Panc1 (cell line): ENCODE measurements around the gene FRMD4A. TPM values are rescaled to one million over a fixed set of nuclear protein-coding genes. Genes with fewer than 3 reads are reported as not detected.

Source experiments
- ATAC-seq: fragments of 200-7000 bp; cut with Tn5 transposase; 2 replicates; pipeline ENCODE4 v1.9.1; 2020; ENCODE audit warnings: mild to moderate bottlenecking, moderate library complexity
- BruUV-seq: library from RNA; stranded (reverse); fragments of 400-500 nt; replicated peaks from 2 replicates; lab custom pipeline; 2021; lab: Mats Ljungman, UMichigan
- CTCF ChIA-PET: fragments of 300-600 bp; sonication (Branson Sonifier 250); formaldehyde crosslinking; loops from one replicate; lab custom pipeline; 2022; ENCODE audit warnings: antibody characterized with exemption; lab: Charles Lee
- POLR2A ChIA-PET: fragments of 300-600 bp; sonication (Branson Sonifier 250); formaldehyde crosslinking; loops from one replicate; lab custom pipeline; 2022; ENCODE audit warnings: antibody characterized with exemption; lab: Charles Lee
- DNase-seq: peaks from one replicate; pipeline ENCODE4 v3.0.0-alpha.2; 2010; ENCODE audit warnings: low read depth, low spot score
- H3K27ac ChIP-seq: 2 replicates; pipeline ENCODE4 v1.5.1; 2011; ENCODE audit warnings: mild to moderate bottlenecking, low read length, inconsistent platforms
- H3K27me3 ChIP-seq: fragments of 200-500 bp; sonication (Bioruptor generic); 2 replicates; pipeline ENCODE4 v1.6.0; 2014; ENCODE audit warnings: low read length, inconsistent platforms; ENCODE audit not compliant: control insufficient read depth, insufficient read depth
- H3K36me3 ChIP-seq: fragments of 200-500 bp; sonication (Bioruptor generic); 2 replicates; pipeline ENCODE4 v1.5.1; 2014; ENCODE audit warnings: inconsistent platforms, mild to moderate bottlenecking, low read length, moderate library complexity; ENCODE audit not compliant: control insufficient read depth, insufficient read depth
- H3K4me1 ChIP-seq: 2 replicates; pipeline ENCODE4 v1.5.1; 2011; ENCODE audit warnings: inconsistent platforms, mild to moderate bottlenecking, low read length, moderate library complexity; ENCODE audit not compliant: control insufficient read depth, insufficient read depth
- H3K4me3 ChIP-seq, 2 experiments: 2 replicates each; pipeline ENCODE4 v1.5.1; 2011 to 2012; ENCODE audit warnings: low read depth in 2 of 2, low read length in 2 of 2, mild to moderate bottlenecking in 2 of 2, inconsistent platforms in 1 of 2, moderate library complexity in 1 of 2
- H3K9me3 ChIP-seq: fragments of 200-500 bp; sonication (Bioruptor generic); 2 replicates; pipeline ENCODE4 v1.5.1; 2014; ENCODE audit warnings: low read depth, mild to moderate bottlenecking, inconsistent platforms, low read length, moderate library complexity; ENCODE audit not compliant: control insufficient read depth, insufficient read depth
- POLR2AphosphoS5 ChIP-seq: IDR thresholded peaks from 2 replicates; pipeline ENCODE4 v1.6.1; 2012; ENCODE audit warnings: mild to moderate bottlenecking, low read depth, low read length, moderate library complexity
- SIN3A ChIP-seq: IDR thresholded peaks from 2 replicates; pipeline ENCODE4 v1.6.1; 2012; ENCODE audit warnings: low read depth, mild to moderate bottlenecking, low read length, moderate library complexity, borderline replicate concordance; ENCODE audit not compliant: insufficient read depth
- TCF7L2 ChIP-seq: IDR thresholded peaks from 2 replicates; pipeline ENCODE4 v1.6.1; 2011; ENCODE audit warnings: mild to moderate bottlenecking, low read depth, low read length, inconsistent platforms
- in situ Hi-C: cut with HindIII; loops from 2 replicates; pipeline ENCODE4 v1.10.0; 2016; ENCODE audit warnings: low sequenced_read_pairs, low pct_unique_long_range_greater_than_20kb
- intact Hi-C: fragments of 100-400 bp; cut with micrococcal nuclease; formaldehyde crosslinking; loops from one replicate; pipeline ENCODE4 v1.10.0; 2022; ENCODE audit not compliant: unreplicated experiment
- total RNA-seq: library from RNA; stranded (reverse); gene quantifications from one replicate; pipeline ENCODE4 v1.2.1, GENCODE V29; 2021; ENCODE audit not compliant: unreplicated experiment
- TF ChIP-seq, protein P1 (sequence below), 2 experiments: IDR thresholded peaks; 2 replicates each; pipeline ENCODE4 v1.6.1; 2011 to 2012; ENCODE audit warnings: low read depth in 2 of 2, control low read depth in 1 of 2, low read length in 1 of 2, mild to moderate bottlenecking in 1 of 2, moderate library complexity in 1 of 2; ENCODE audit not compliant: insufficient read depth in 1 of 2
- TF ChIP-seq, protein P2 (sequence below): fragments of 450-650 bp; IDR thresholded peaks from 2 replicates; pipeline ENCODE4 v1.5.1; 2017; ENCODE audit warnings: mild to moderate bottlenecking

The FRMD4A gene
- total RNA-seq, 1 experiment from 2014 or later: 7.1 TPM

DNA sequence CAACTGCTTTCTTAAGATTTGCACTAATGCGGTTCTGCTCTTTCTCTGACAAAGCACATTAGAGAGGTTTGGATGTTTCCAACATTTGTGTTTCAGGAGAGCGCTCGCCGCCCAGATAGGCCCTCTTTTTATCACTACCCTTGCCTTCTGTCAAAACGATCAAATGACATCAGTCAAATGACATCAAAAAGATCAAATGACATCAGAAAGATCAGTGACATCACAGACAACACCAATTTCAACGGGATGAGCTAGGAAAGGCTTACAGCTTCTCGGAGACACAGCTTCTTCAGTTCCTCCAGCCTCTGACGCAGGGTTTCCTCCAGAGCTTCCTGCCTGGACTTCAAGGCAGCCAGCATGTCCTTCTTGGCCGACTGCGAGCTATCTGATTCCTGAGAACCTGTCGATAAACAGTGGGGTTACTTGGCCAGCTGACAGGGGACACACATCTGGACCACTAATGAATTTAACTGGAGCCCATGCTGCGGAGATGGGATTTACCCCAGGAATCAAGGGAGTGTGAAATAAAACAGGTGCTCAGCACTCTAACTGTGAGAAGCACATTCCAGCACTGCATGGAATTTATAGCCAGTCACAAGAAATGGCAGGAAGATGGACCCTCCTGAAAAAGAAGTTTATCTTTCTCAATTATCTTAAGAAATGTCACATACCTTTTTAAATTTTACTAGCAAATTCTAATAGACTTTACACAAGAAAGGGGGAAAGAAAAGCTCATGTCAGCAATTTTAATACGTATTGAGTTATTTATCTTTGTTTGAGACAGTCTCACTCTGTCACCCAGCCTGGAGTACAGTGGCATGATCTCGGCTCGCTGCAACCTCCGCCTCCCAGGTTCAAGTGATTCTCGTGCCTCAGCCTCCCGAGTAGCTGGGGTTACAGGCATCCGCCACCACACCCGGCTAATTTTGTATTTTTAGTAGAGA lies 655.8 kb downstream of the FRMD4A start:
- intact Hi-C loops (no loop called here), in situ Hi-C loops (no loop called here)
- BruUV-seq: no TSS peak
- H3K4me1 ChIP-seq: no peaks in the 10 kb centered on the region
- H3K36me3 ChIP-seq: no peaks in the 10 kb centered on the region
- no peak for DNase-seq
- no peaks in the 10 kb centered on the region for H3K27me3 ChIP-seq
- ChIA-PET POLR2A (no interaction called here), CTCF (no interaction called here)
- TF ChIP-seq SIN3A (no peak), TCF7L2 (no peak), POLR2AphosphoS5 (no peak)
- TF ChIP-seq, protein P1, sequence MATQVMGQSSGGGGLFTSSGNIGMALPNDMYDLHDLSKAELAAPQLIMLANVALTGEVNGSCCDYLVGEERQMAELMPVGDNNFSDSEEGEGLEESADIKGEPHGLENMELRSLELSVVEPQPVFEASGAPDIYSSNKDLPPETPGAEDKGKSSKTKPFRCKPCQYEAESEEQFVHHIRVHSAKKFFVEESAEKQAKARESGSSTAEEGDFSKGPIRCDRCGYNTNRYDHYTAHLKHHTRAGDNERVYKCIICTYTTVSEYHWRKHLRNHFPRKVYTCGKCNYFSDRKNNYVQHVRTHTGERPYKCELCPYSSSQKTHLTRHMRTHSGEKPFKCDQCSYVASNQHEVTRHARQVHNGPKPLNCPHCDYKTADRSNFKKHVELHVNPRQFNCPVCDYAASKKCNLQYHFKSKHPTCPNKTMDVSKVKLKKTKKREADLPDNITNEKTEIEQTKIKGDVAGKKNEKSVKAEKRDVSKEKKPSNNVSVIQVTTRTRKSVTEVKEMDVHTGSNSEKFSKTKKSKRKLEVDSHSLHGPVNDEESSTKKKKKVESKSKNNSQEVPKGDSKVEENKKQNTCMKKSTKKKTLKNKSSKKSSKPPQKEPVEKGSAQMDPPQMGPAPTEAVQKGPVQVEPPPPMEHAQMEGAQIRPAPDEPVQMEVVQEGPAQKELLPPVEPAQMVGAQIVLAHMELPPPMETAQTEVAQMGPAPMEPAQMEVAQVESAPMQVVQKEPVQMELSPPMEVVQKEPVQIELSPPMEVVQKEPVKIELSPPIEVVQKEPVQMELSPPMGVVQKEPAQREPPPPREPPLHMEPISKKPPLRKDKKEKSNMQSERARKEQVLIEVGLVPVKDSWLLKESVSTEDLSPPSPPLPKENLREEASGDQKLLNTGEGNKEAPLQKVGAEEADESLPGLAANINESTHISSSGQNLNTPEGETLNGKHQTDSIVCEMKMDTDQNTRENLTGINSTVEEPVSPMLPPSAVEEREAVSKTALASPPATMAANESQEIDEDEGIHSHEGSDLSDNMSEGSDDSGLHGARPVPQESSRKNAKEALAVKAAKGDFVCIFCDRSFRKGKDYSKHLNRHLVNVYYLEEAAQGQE (IDR thresholded peaks at IDR 0.05; ENCODE audit: insufficient read depth in 1 of 2, low read depth in 2 of 2, low read length in 1 of 2): no peak
- TF ChIP-seq, protein P2, sequence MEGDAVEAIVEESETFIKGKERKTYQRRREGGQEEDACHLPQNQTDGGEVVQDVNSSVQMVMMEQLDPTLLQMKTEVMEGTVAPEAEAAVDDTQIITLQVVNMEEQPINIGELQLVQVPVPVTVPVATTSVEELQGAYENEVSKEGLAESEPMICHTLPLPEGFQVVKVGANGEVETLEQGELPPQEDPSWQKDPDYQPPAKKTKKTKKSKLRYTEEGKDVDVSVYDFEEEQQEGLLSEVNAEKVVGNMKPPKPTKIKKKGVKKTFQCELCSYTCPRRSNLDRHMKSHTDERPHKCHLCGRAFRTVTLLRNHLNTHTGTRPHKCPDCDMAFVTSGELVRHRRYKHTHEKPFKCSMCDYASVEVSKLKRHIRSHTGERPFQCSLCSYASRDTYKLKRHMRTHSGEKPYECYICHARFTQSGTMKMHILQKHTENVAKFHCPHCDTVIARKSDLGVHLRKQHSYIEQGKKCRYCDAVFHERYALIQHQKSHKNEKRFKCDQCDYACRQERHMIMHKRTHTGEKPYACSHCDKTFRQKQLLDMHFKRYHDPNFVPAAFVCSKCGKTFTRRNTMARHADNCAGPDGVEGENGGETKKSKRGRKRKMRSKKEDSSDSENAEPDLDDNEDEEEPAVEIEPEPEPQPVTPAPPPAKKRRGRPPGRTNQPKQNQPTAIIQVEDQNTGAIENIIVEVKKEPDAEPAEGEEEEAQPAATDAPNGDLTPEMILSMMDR: no peak
- H3K4me3 ChIP-seq: no peak overlapping the region
- no peaks in the 10 kb centered on the region for H3K9me3 ChIP-seq
- no peak for ATAC-seq
- no peak overlapping the region for H3K27ac ChIP-seq

DNA sequence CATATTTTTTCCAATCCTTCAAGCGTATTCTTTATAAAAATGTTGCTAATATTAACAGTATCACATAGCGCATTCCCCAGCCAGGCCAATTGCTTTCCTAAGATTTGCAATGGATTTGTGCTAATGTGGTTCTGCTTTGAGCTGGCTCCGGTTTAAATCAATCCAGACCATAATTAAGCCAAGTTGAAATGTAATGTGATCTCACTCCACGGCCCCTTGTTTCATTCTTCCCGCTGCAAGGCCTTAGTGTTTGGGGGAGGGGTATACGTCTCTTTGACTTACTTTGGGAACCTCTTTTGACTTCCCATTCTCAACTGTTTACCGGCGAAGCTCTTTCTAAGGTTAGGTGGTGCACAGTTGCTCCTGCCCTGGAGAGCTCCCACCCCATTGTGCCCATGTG lies 657.6 kb downstream of the FRMD4A start:
- no TSS peak for BruUV-seq
- in situ Hi-C loops: no loop called here
- Histone ChIP-seq H3K9me3 (no peaks in the 10 kb centered on the region), H3K27ac (no peak overlapping the region), H3K4me1 (no peaks in the 10 kb centered on the region), H3K4me3 (no peak overlapping the region), H3K36me3 (no peaks in the 10 kb centered on the region), H3K27me3 (no peaks in the 10 kb centered on the region)
- ChIA-PET CTCF (no interaction called here), POLR2A (interaction anchor here (0.5 to 0.6 kb wide), 2 partner anchors 110 to 241 kb away, joined by 3 to 4 read pairs; no protein-coding TSS in a partner anchor)
- ATAC-seq: no peak
- TF ChIP-seq POLR2AphosphoS5 (no peak), SIN3A (no peak), TCF7L2 (no peak)
- TF ChIP-seq, protein P2: no peak
- TF ChIP-seq, protein P1 (IDR thresholded peaks at IDR 0.05; ENCODE audit: insufficient read depth in 1 of 2, low read depth in 2 of 2, low read length in 1 of 2): no peak
- DNase-seq: no peak
- intact Hi-C loops: no loop called here
